OCI-LY3 (cell line): ENCODE results near the gene PRCD.

Experiments
- EZH2phosphoT487 ChIP-seq: fragments of 200-600 bp; shearing (Covaris generic); IDR thresholded peaks from 2 replicates; pipeline ENCODE4 v1.6.1; 2018; ENCODE audit warnings: antibody characterized with exemption, mixed run types, low read depth
- TF ChIP-seq, protein P1 (sequence below): fragments of 200-600, 300-600 bp; sonication (generic); IDR thresholded peaks from 2 replicates; pipeline ENCODE4 v1.5.1; 2014; ENCODE audit warnings: antibody characterized with exemption, low read length, low read depth

DNA sequence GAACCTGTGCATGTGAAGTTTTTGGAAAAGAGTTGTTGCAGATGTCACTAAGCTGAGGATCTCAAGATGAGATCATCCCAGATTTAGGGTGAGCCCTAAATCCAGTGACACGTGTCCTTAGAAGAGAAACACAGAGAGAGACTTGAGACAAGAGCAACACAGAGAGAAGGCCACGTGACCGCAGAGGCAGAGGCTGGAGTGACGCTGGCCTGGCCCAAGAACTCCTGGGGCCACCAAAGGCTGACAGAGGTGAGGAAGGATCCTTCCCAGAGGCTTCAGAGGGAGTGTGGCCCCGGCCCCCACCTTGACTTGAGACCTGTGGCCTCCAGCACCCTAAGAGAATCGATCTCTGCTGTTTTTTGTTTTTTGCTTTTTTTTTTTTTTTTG lies 26.5 kb upstream of the PRCD start:
- TF ChIP-seq, protein P1, sequence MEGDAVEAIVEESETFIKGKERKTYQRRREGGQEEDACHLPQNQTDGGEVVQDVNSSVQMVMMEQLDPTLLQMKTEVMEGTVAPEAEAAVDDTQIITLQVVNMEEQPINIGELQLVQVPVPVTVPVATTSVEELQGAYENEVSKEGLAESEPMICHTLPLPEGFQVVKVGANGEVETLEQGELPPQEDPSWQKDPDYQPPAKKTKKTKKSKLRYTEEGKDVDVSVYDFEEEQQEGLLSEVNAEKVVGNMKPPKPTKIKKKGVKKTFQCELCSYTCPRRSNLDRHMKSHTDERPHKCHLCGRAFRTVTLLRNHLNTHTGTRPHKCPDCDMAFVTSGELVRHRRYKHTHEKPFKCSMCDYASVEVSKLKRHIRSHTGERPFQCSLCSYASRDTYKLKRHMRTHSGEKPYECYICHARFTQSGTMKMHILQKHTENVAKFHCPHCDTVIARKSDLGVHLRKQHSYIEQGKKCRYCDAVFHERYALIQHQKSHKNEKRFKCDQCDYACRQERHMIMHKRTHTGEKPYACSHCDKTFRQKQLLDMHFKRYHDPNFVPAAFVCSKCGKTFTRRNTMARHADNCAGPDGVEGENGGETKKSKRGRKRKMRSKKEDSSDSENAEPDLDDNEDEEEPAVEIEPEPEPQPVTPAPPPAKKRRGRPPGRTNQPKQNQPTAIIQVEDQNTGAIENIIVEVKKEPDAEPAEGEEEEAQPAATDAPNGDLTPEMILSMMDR, result no peak
- TF ChIP-seq EZH2phosphoT487, result no peak
